ENCODE measurements around the gene MMP28.

MMP28 gene

DNA sequence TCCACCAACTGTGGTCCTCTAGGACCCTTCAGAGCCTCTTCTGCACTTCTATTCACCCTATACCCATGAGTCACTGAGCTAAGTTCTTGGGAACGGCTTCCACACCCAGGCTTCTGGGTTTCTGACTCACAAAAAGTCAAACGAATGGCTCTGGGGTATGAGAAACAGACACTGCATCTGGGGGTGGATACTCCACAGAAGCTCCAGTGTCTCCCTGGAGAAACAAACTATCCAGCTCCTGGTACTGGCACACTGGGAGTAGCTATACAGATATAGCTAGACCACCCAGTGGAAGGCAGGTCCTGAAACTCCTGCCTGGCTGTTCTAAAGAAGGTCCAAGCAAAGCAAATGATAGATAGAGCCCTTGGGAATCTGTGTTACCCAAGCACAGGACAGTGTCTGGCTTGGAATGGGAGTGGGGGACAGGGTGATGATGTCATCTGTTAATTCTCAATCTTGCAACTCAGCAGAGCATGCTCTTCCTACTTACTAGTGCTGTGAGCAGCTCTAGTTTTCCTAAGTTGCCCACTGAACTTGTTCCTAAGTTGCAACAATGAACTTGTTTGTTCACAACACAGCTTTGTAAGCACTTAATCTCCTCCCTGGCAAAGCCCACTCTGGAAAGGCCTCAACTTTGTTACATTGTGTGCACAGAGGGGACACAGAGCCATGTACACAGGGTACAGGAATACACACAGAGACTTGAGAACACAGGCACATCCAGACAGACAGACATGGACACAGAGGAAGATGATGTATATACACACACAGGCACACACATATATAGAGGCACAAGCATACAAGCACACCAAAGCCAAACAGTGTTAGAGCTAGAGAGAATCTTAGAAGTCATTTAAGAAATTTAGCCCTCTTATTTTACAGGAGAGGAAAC lies 6.7 kb downstream of the MMP28 start:
- no peaks in the 10 kb centered on the region for H3K9me3 ChIP-seq (ENCODE audit: control insufficient read depth, insufficient read depth, low read length)
- no peaks in the 10 kb centered on the region for H3K36me3 ChIP-seq (ENCODE audit: insufficient read depth, low read length)
- no peak overlapping the region for H3K9ac ChIP-seq (ENCODE audit: low read depth, low read length)
- peaks cover 3% of the 10 kb centered on the region; the same call in 1 of the 2 replicates for H3K4me1 ChIP-seq (ENCODE audit: insufficient read depth, low read length)

DNA sequence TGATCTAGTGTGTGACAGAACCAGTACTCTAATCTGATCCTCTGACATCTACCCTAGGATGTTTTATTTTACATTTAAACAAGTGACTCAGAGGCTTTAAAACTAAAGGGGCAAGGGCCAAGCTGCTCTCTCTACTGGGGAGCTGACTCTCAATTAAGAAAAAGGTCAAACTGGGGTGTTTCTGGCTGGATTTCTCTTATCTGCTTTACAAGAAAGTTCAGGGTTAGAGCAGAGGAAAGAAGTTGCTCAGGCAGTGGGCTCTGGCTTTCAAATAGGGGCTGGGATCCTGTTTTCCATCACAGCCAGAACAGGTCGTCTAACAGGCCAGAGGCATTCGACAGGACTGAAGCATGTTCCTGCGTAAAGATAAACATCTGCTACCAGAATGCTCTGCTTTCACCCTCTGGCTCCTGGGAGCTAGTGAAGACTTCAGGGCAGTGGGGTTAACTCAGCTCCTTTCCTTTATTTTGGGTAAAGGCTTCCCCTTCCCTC lies 8.5 kb downstream of the MMP28 start:
- H3K4me1 ChIP-seq (ENCODE audit: insufficient read depth, low read length): peaks cover 2% of the 10 kb centered on the region; the same call in 1 of the 2 replicates
- H3K9ac ChIP-seq (ENCODE audit: low read depth, low read length): no peak overlapping the region
- no peaks in the 10 kb centered on the region for H3K36me3 ChIP-seq (ENCODE audit: insufficient read depth, low read length)
- H3K9me3 ChIP-seq (ENCODE audit: control insufficient read depth, insufficient read depth, low read length): no peaks in the 10 kb centered on the region

DNA sequence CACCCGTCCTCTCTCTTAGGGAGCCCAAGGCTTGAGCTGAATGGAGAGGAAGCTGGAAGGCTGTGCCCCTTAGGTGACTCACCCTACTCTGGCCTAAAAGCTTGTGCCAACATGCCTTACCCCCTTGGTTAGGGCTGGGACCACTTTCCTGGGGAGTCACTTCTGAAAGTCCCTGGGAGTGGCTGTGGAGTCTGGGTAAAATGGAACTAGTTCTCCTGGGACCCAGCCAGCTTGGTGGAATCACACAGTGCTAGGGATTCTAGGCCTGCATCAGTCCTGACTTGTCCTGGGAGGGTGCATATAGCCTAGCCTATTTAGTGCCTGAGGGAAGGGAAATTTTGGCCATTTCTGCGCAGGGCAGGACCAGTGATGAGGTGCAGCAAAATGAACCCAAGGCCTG lies 10.5 kb downstream of the MMP28 start:
- Histone ChIP-seq H3K9me3 (ENCODE audit: control insufficient read depth, insufficient read depth, low read length) (no peaks in the 10 kb centered on the region), H3K9ac (ENCODE audit: low read depth, low read length) (no peak overlapping the region), H3K36me3 (ENCODE audit: insufficient read depth, low read length) (no peaks in the 10 kb centered on the region), H3K4me1 (ENCODE audit: insufficient read depth, low read length) (peaks cover 2% of the 10 kb centered on the region; the same call in 1 of the 2 replicates)

DNA sequence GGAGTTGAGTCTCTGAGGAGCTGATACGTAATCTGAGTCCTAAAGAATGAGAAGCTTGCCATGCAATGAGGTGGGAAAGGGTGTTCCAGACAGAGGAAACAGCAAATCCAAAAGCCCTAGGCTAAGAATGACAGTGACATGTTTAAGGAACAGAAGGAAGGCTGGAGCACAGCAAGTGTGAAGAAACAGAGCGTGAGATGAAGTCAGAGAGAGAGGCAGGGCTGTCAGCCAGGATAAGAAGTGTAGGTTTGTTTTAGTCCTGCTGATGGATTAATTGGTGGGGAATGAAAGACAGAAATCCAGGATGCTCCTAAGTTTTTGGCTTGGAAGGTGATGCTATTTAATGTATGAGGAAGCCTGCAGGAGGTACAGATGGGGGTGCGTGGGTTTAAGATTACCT lies 14.5 kb downstream of the MMP28 start:
- Histone ChIP-seq H3K36me3 (ENCODE audit: insufficient read depth, low read length) (no peaks in the 10 kb centered on the region), H3K9ac (ENCODE audit: low read depth, low read length) (no peak overlapping the region), H3K4me1 (ENCODE audit: insufficient read depth, low read length) (0 out of 2 replicates have a peak, but pooled peaks cover 2% of the 10 kb centered on the region), H3K9me3 (ENCODE audit: control insufficient read depth, insufficient read depth, low read length) (no peaks in the 10 kb centered on the region)

DNA sequence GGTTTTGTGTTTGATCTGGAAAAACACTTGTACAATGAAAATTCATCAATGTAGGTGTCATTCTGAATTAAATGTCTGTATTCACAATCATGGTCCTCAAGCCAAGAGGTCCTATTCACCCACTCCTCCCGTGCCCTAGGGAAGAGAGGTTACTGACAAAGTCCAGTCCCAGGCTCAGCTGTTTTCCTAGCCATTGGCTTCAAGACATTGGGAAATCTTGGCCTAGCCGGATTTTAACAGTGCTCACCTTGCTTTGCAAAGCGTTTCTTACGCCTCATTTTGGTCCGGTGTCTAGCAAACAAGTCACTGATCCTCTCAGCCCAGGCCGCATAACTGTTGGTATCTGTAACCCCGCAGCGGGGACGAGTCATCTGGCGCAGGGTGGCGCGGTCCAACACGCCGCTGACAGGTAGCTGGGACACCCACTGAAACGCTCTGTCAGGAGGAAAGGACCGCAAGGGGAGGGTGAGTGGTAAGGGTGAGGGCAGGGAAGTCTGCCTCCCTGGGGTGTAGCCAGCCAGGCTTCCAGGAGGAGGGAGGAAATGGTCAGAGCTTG lies 16.7 kb downstream of the MMP28 start:
- no peak overlapping the region for H3K9ac ChIP-seq (ENCODE audit: low read depth, low read length)
- H3K4me1 ChIP-seq (ENCODE audit: insufficient read depth, low read length): peaks cover 12% of the 10 kb centered on the region; the same call in 1 of the 2 replicates
- no peaks in the 10 kb centered on the region for H3K9me3 ChIP-seq (ENCODE audit: control insufficient read depth, insufficient read depth, low read length)
- no peaks in the 10 kb centered on the region for H3K36me3 ChIP-seq (ENCODE audit: insufficient read depth, low read length)

DNA sequence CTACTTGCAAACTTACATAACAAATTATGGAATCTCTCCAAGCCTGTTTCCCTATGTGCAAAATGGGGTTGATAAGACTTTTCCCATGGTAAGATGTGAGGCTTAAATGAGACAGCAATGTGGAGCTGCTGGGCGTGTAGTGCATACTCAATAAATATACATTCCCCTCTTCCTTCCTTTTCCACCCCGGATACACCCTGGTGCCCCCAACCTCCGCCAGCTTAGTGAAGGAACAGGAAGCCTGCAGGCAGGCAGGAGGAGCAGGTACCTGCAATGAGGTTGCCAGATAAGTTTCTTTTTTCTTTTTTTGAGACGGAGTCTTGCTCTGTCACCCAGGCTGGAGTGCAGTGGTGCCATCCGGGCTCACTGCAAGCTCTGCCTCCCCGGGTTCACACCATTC lies 19.9 kb downstream of the MMP28 start:
- H3K4me1 ChIP-seq (ENCODE audit: insufficient read depth, low read length): peaks cover 10% of the 10 kb centered on the region; the same call in 1 of the 2 replicates
- no peaks in the 10 kb centered on the region for H3K9me3 ChIP-seq (ENCODE audit: control insufficient read depth, insufficient read depth, low read length)
- H3K9ac ChIP-seq (ENCODE audit: low read depth, low read length): no peak overlapping the region
- H3K36me3 ChIP-seq (ENCODE audit: insufficient read depth, low read length): no peaks in the 10 kb centered on the region

DNA sequence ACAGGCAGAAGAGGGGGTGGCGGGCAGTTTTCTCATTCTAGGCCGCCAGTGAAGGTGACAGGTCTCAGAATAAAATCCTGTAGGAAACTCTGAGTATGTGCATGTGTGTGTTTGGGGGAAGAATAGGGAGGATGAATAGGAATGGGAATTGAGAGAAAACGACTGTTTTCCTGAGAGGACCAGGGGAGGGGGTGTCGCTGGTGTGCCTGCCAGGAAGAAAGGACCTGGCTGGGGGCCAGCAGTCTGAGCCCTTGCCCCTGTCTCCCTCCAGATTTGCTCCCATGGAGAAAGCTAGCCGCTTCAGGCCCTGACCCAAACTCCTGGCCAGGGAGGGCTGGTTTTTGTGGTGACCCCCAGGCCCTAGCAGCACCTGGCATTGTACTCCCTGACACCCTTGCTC lies 20.4 kb downstream of the MMP28 start:
- Histone ChIP-seq H3K9me3 (ENCODE audit: control insufficient read depth, insufficient read depth, low read length) (no peaks in the 10 kb centered on the region), H3K36me3 (ENCODE audit: insufficient read depth, low read length) (no peaks in the 10 kb centered on the region), H3K9ac (ENCODE audit: low read depth, low read length) (no peak overlapping the region), H3K4me1 (ENCODE audit: insufficient read depth, low read length) (peaks cover 10% of the 10 kb centered on the region; the same call in 1 of the 2 replicates)

DNA sequence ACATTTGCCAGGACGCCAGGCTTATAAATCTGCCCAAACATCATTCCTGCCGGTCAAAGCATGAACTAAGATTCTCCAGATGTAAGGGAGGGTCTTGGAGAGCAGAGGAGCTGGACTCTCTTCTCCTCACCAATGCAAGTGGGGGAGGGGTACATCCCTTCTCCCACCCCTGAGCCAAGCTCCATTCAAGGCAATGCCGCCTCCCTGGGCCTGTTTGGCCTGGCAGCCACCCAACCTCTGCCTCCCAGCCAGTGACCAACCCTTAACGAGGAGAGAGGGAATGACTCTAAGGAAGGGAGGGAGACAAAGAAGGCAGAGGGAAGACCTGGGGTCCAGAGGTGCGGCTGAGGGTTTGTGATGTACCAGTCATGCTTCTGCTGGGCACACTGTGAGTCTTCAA lies 20.9 kb downstream of the MMP28 start:
- Histone ChIP-seq H3K9ac (ENCODE audit: low read depth, low read length) (no peak overlapping the region), H3K9me3 (ENCODE audit: control insufficient read depth, insufficient read depth, low read length) (no peaks in the 10 kb centered on the region), H3K36me3 (ENCODE audit: insufficient read depth, low read length) (no peaks in the 10 kb centered on the region), H3K4me1 (ENCODE audit: insufficient read depth, low read length) (peaks cover 10% of the 10 kb centered on the region; the same call in 1 of the 2 replicates)

DNA sequence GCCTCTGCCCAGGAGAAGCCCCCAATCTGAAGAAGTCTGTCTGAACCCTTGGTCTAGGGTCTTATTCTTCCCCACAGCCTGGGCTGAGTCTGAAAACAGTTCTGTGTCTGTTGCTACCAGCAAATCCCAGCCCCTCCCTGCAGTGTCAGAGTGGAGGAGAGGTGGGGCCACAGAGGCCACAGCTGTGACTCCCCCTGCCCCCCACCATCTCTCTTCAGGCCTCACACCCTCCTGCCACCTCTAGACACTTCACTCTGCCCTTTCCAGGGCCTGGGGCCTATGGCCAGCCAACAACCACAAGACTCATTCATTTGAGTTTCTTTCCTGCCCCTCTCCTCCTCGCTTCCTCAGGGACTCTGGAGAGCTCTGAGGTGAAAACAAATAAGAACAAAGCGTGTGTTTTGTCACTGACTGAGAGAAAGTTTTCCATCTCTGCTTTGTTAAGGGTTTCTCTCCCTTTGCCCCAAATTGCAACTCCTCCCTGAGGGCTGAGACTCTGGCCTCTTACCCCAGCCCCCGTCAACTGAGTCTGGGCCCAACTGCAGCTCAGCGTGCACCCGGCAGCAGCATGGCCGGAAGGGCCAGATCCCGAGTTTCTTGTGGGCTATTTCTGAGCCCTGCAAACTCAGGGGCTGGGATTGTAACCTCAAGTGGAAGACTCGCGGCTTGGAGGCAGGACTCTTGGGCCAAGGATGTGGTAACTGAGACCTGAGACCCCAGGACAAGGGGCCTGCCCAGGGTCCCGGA lies 21.6 kb downstream of the MMP28 start:
- no peaks in the 10 kb centered on the region for H3K36me3 ChIP-seq (ENCODE audit: insufficient read depth, low read length)
- no peak overlapping the region for H3K9ac ChIP-seq (ENCODE audit: low read depth, low read length)
- H3K4me1 ChIP-seq (ENCODE audit: insufficient read depth, low read length): peaks cover 10% of the 10 kb centered on the region; the same call in 1 of the 2 replicates
- no peaks in the 10 kb centered on the region for H3K9me3 ChIP-seq (ENCODE audit: control insufficient read depth, insufficient read depth, low read length)

DNA sequence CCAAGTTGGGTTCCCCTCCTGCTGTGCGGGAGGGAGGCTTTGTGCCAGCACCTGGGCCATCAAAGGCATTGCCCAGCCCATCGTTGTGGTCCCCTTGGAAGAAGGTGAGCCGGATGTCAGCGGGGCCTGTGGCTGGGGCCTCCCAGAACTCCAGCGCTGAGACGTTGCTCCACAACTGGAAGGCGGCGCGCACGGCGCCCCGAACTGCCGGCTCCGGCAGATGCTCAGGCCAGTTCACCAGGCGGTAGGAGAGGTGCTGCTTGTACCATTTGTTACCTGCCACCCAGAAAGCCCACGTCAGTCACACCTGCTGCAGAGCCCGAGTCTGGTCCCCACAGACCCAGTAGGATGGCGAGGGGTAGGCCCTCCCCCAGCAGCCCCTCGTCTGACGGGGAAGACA lies 22.3 kb downstream of the MMP28 start:
- H3K36me3 ChIP-seq (ENCODE audit: insufficient read depth, low read length): no peaks in the 10 kb centered on the region
- H3K9me3 ChIP-seq (ENCODE audit: control insufficient read depth, insufficient read depth, low read length): no peaks in the 10 kb centered on the region
- no peak overlapping the region for H3K9ac ChIP-seq (ENCODE audit: low read depth, low read length)
- peaks cover 10% of the 10 kb centered on the region; the same call in 1 of the 2 replicates for H3K4me1 ChIP-seq (ENCODE audit: insufficient read depth, low read length)

DNA sequence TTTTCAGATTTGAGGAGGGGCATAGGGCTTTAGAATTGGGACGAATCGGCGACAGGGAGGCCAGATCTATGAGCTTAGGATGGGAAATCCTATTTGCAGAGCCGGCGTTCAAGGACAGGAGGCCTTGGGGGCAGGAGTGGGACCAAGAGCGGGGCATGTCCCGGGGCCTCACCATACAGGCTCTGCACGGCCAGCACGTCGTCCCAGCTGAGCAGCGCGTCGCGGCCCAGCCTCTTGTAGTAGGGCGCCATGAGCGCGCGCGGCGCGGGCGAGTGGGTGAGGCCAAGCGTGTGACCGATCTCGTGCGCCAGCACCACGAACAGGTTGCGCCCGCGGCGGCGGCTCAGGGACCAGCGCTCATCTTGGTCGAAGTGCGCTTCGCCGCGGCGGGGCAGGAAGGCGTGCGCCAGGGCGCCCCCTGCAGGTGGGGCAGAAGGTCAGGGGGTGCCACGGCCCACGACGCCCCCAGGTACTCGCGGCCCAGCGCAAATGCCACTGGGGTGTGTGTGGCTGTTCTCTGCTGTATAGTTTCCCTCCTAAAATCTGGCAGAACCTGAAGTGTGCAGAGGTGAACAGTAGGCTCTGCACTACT lies 25.4 kb downstream of the MMP28 start:
- Histone ChIP-seq H3K9ac (ENCODE audit: low read depth, low read length) (no peak overlapping the region), H3K36me3 (ENCODE audit: insufficient read depth, low read length) (no peaks in the 10 kb centered on the region), H3K4me1 (ENCODE audit: insufficient read depth, low read length) (peaks cover 8% of the 10 kb centered on the region; the same call in 1 of the 2 replicates), H3K9me3 (ENCODE audit: control insufficient read depth, insufficient read depth, low read length) (no peaks in the 10 kb centered on the region)

DNA sequence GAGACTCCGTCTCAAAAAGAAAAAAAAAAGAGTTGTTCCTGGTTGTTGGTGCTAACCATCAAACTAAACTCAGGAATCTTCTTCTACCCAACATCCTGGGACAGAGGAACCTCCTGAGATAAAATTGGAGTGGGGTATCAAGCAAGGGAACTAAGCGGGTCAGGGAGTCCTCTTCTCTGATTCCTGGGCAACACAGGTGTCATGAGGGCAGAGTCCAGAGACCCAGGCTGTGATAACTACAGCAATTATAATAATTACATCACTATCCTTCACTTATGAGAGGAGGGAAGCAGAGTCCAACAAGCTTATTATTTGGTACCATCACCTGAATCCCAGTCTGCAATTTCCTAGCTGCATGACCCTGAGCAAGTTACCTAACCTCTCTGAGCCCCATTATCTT lies 26.6 kb downstream of the MMP28 start:
- no peaks in the 10 kb centered on the region for H3K4me1 ChIP-seq (ENCODE audit: insufficient read depth, low read length)
- H3K9ac ChIP-seq (ENCODE audit: low read depth, low read length): no peak overlapping the region
- H3K36me3 ChIP-seq (ENCODE audit: insufficient read depth, low read length): no peaks in the 10 kb centered on the region
- no peaks in the 10 kb centered on the region for H3K9me3 ChIP-seq (ENCODE audit: control insufficient read depth, insufficient read depth, low read length)

DNA sequence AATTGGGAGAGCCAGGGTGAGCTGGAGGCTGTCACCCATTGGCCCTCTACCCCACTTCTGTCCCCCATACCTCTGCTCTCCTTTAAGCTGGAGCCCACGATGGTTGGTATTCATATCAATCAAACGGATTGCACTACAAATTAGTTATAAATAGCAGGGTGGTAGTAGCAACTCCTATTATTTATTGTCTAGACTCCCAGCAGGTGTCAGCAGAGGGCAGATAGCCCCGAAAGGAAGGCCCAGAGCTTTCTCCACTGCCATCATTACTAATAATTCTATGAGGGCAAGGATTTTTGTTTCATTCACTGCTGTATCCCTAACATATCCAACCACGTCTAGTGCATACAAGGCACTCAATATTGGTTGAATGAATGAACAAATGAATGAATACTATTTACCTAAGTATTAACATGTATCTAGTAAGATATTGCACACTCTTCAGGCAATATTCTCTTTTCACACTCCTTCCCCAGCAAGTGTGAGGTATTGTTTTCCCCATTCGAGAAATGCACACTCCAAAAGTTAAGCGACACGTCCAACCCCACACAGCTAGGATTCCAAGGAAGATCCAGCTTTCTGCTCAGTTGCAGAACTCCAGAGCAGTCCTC lies 28.4 kb downstream of the MMP28 start:
- H3K36me3 ChIP-seq (ENCODE audit: insufficient read depth, low read length): no peaks in the 10 kb centered on the region
- H3K9ac ChIP-seq (ENCODE audit: low read depth, low read length): no peak overlapping the region
- no peaks in the 10 kb centered on the region for H3K4me1 ChIP-seq (ENCODE audit: insufficient read depth, low read length)
- peaks cover 2% of the 10 kb centered on the region; the same call in 1 of the 2 replicates for H3K9me3 ChIP-seq (ENCODE audit: control insufficient read depth, insufficient read depth, low read length)

DNA sequence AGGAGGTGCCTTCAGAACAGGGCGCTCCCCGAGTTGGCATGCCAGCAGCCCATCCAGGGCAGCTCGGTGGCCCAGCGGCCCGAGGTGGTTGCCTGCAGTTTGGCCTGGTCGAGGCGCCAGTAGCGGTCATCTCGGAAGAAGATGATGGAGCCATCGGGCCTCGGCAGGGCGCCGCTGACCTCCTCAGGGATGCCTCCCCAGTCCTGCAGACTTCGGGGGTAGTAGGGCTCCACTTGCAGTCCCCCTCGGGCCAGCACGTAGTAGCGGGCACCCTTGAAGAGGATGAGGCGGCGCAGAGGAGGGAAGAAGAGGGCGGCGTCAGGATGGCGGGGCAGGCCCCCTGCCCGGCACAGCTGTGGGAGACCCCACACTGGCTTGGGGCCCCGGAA lies 29.0 kb downstream of the MMP28 start:
- Histone ChIP-seq H3K9ac (ENCODE audit: low read depth, low read length) (no peak overlapping the region), H3K9me3 (ENCODE audit: control insufficient read depth, insufficient read depth, low read length) (peaks cover 2% of the 10 kb centered on the region; the same call in 1 of the 2 replicates), H3K36me3 (ENCODE audit: insufficient read depth, low read length) (no peaks in the 10 kb centered on the region), H3K4me1 (ENCODE audit: insufficient read depth, low read length) (no peaks in the 10 kb centered on the region)

Data from ES-I3 (cell line).